GM12878 (cell line): Measurements from ENCODE around the gene LIMK1. TPM values are rescaled to one million over a fixed set of nuclear protein-coding genes. Genes with fewer than 3 reads are reported as not detected.

Experiments used
- ATAC-seq: fragments of 200-7000 bp; cut with Tn5 transposase; 3 replicates; pipeline ENCODE4 v1.9.1; 2020; ENCODE audit warnings: mild to moderate bottlenecking, moderate library complexity
- BruUV-seq: library from RNA; stranded (reverse); fragments of 400-500 nt; replicated peaks from 2 replicates; lab custom pipeline; 2021; lab: Mats Ljungman, UMichigan
- CTCF ChIA-PET: fragments of 300-600 bp; sonication (Branson Sonifier 250); formaldehyde crosslinking; extraction: SDS; loops from one replicate; lab custom pipeline; 2021; ENCODE audit warnings: inconsistent platforms; lab: Yijun Ruan, JAX
- POLR2A ChIA-PET: fragments of 350-600 bp; formaldehyde crosslinking; extraction: SDS; loops from one replicate; lab custom pipeline; 2021; ENCODE audit warnings: inconsistent platforms; lab: Charles Lee
- RAD21 ChIA-PET: fragments of 300-600 bp; sonication (Branson Sonifier 250); formaldehyde crosslinking; loops from one replicate; lab custom pipeline; 2023; ENCODE audit warnings: antibody characterized with exemption; ENCODE audit not compliant: unreplicated experiment; lab: Charles Lee
- SMC1A ChIA-PET: fragments of 300-600 bp; sonication (Branson Sonifier 250); formaldehyde crosslinking; loops from one replicate; lab custom pipeline; 2023; ENCODE audit not compliant: unreplicated experiment, uncharacterized antibody; lab: Charles Lee
- DNase-seq: peaks from one replicate; pipeline ENCODE4 v3.0.0-alpha.2; 2011; ENCODE audit warnings: low read depth, low spot score
- FAIRE-seq: peaks from 3 replicates; lab custom pipeline; 2011; peaks lifted over from hg19 to GRCh38; lab: Jason Lieb, UNC
- H2AFZ ChIP-seq: 2 replicates; pipeline ENCODE4 v1.6.0; 2011; ENCODE audit warnings: low read depth, low read length, control low read depth; ENCODE audit not compliant: control insufficient read depth
- H3K27ac ChIP-seq: 2 replicates; pipeline ENCODE4 v1.5.1; 2011; ENCODE audit warnings: control low read depth; ENCODE audit not compliant: control insufficient read depth, insufficient read depth
- H3K27me3 ChIP-seq, 2 experiments: replicated peaks in 1 of 2; 2 replicates each; pipeline versions ENCODE4 v1.6.0 to v1.6.1; 2011; ENCODE audit warnings: low read length in 1 of 2; ENCODE audit not compliant: control insufficient read depth in 2 of 2, insufficient read depth in 2 of 2
- H3K36me3 ChIP-seq, 2 experiments: 2 replicates each; pipeline ENCODE4 v1.5.1; 2011; ENCODE audit warnings: low read length in 1 of 2; ENCODE audit not compliant: control insufficient read depth in 2 of 2, insufficient read depth in 2 of 2
- H3K4me1 ChIP-seq: 2 replicates; pipeline ENCODE4 v1.6.1; 2011; ENCODE audit warnings: mild to moderate bottlenecking, low read length, moderate library complexity, mixed read lengths; ENCODE audit not compliant: control insufficient read depth, insufficient read depth
- H3K4me2 ChIP-seq: 2 replicates; pipeline ENCODE4 v1.6.0; 2011; ENCODE audit warnings: control low read depth; ENCODE audit not compliant: control insufficient read depth, insufficient read depth
- H3K4me3 ChIP-seq: fragments of 200-600 bp; sonication (generic); 2 replicates; pipeline ENCODE4 v1.5.1; 2016
- H3K79me2 ChIP-seq: 2 replicates; pipeline ENCODE4 v1.6.0; 2011; ENCODE audit warnings: low read length; ENCODE audit not compliant: control insufficient read depth, insufficient read depth
- H3K9ac ChIP-seq: 2 replicates; pipeline ENCODE4 v1.8.0; 2011; ENCODE audit warnings: low read length, control low read depth, mixed read lengths; ENCODE audit not compliant: control insufficient read depth, insufficient read depth
- H3K9me3 ChIP-seq: replicated peaks from 3 replicates; pipeline ENCODE4 v1.5.1; 2011; ENCODE audit warnings: mild to moderate bottlenecking, low read length; ENCODE audit not compliant: control insufficient read depth, insufficient read depth
- H4K20me1 ChIP-seq: 2 replicates; pipeline ENCODE4 v1.6.0; 2011; ENCODE audit not compliant: control insufficient read depth, insufficient read depth
- CTCF ChIP-seq, 3 experiments: IDR thresholded peaks in 2 of 3; conservative IDR thresholded peaks in 1 of 3; 2 replicates each; pipeline ENCODE4 v1.5.1; 2011; ENCODE audit warnings: low read depth in 3 of 3, low read length in 3 of 3, mild to moderate bottlenecking in 3 of 3, control low read depth in 2 of 3, moderate library complexity in 2 of 3, inconsistent platforms in 1 of 3, mixed read lengths in 1 of 3; ENCODE audit not compliant: control insufficient read depth in 2 of 3, insufficient read depth in 1 of 3; ENCODE audit errors: extremely low read depth in 1 of 3
- ETV6 ChIP-seq, 2 experiments: fragments of 450-650 bp in 1 of 2; IDR thresholded peaks in 1 of 2; conservative IDR thresholded peaks in 1 of 2; 2 replicates each; pipeline ENCODE4 v1.6.1; 2014; ENCODE audit warnings: antibody characterized with exemption in 1 of 2, borderline replicate concordance in 1 of 2, low read depth in 1 of 2, mild to moderate bottlenecking in 1 of 2, moderate library complexity in 1 of 2
- MEF2A ChIP-seq: IDR thresholded peaks from 2 replicates; pipeline ENCODE4 v1.6.1; 2011; ENCODE audit warnings: low read depth, mild to moderate bottlenecking, low read length, moderate library complexity; ENCODE audit not compliant: insufficient read depth
- PML ChIP-seq: IDR thresholded peaks from 2 replicates; pipeline ENCODE4 v1.6.1; 2012; ENCODE audit warnings: low read length, inconsistent platforms
- TARDBP ChIP-seq: IDR thresholded peaks from 2 replicates; pipeline ENCODE4 v1.6.1; 2016; ENCODE audit warnings: borderline replicate concordance
- ZBTB4 ChIP-seq: fragments of 450-650 bp; formaldehyde crosslinking; IDR thresholded peaks from 2 replicates; pipeline ENCODE4 v1.4.0; 2022; ENCODE audit warnings: mild to moderate bottlenecking, moderate library complexity
- WGBS: methylation state at CpG from one replicate; pipeline ENCODE4 v1.1.6; 2016; ENCODE audit warnings: low lambda C conversion rate; ENCODE audit not compliant: insufficient replicate concordance, insufficient coverage; ENCODE audit errors: missing lambda C conversion rate; 5-methylcytosine and 5-hydroxymethylcytosine counted together
- in situ Hi-C: fragments of 300-500 bp; cut with MboI; formaldehyde crosslinking; loops from 9 replicates; pipeline ENCODE4 v1.14.3; 2018; ENCODE audit warnings: mixed read lengths
- intact Hi-C: fragments of 100-400 bp; cut with micrococcal nuclease; formaldehyde crosslinking; loops from one replicate; pipeline ENCODE4 v1.14.2; 2022; ENCODE audit not compliant: unreplicated experiment
- polyA plus RNA-seq, 11 experiments: library from polyadenylated mRNA; depleted of rRNA in 4 of 11; unstranded in 6 of 11; stranded (reverse) in 5 of 11; fragments of >200 nt; fragmentation: Nextera tagmentation in 4 of 11; fragmentation: Illumina TruSeq in 1 of 11; extraction: Ambion mirVana in 4 of 11; extraction: Trizol in 1 of 11; gene quantifications; 1 replicate in 1 of 11; 2 replicates in 10 of 11; pipeline versions ENCODE4 v1.2.1 to v1.2.3, GENCODE V29; 2011 to 2016; ENCODE audit warnings: inconsistent platforms in 2 of 11, missing spikeins in 2 of 11, low read depth in 1 of 11
- total RNA-seq, 4 experiments: library from RNA; depleted of rRNA in 3 of 4; stranded (reverse); fragments of >200 nt in 3 of 4; fragmentation: Illumina TruSeq in 1 of 4; extraction: Trizol in 1 of 4; gene quantifications; 2 replicates each; pipeline versions ENCODE4 v1.2.1 to v1.2.3, GENCODE V29; 2013 to 2021
- TF ChIP-seq, protein P1 (sequence below): fragments of 450-650 bp; IDR thresholded peaks from 2 replicates; pipeline ENCODE4 v1.6.1; 2017; ENCODE audit warnings: mild to moderate bottlenecking
- TF ChIP-seq, protein P2 (sequence below): fragments of 450-650 bp; IDR thresholded peaks from 2 replicates; pipeline ENCODE4 v1.6.1; 2016; ENCODE audit warnings: mild to moderate bottlenecking

The LIMK1 gene
- total and polyA plus RNA-seq, 10 of the 15 experiments (the other 5 are each of a cell fraction or from before 2014, with no cell fraction given): 0.71 to 59.4 (median 28.8) TPM

DNA sequence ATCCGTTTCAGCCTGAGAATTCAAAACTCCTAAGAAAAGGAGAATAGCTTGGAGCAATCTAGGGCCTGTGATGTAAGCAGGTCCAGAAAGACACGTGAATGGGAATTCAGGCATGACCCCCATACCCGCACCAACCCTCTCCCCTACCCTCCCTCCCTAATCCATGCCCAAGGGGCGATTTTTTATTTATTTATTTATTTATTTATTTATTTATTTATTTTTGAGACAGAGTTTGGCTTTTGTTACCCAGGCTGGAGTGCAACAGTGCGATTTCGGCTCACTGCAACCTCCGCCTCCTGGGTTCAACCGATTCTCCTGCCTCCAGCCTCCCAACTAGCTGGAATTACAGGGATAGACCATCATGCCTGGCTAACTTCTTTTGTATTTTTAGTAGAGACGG, 74.0 kb downstream of the LIMK1 start (continued):
- TF ChIP-seq ZBTB4 (CRISPR knock-in tag) (no peak), TARDBP (no peak), PML (no peak)

GRCh38 chr7:74164985-74165456, 81.4 kb downstream of the LIMK1 start:
- Histone ChIP-seq H3K36me3 (no peaks in the 10 kb centered on the region), H2AFZ (no peak overlapping the region), H3K9ac (no peak overlapping the region), H3K27me3 (no peaks in the 10 kb centered on the region), H3K79me2 (no peaks in the 10 kb centered on the region), H3K4me1 (no peaks in the 10 kb centered on the region), H3K9me3 (no peaks in the 10 kb centered on the region), H3K27ac (no peak overlapping the region), H3K4me3 (no peak overlapping the region), H3K4me2 (no peak overlapping the region), H4K20me1 (no peaks in the 10 kb centered on the region)
- POLR2A ChIA-PET: no interaction called here
- ATAC-seq: no peak
- intact Hi-C loops (no loop called here), in situ Hi-C loops (no loop called here)
- WGBS: 15% methylated on average over 7 of the region's 7 CpGs
- no peak for DNase-seq
- TF ChIP-seq CTCF (IDR thresholded peaks at IDR 0.05 in 2 of 3, conservative IDR thresholded peaks at IDR 0.05 in 1 of 3; ENCODE audit: control insufficient read depth in 2 of 3, extremely low read depth in 1 of 3, insufficient read depth in 1 of 3, low read depth in 3 of 3, low read length in 3 of 3): 0 out of 6 replicates have a peak, but pooled peaks of 1 of the 3 experiments have one; percentile 4
- TF ChIP-seq MEF2A: no peak
- TF ChIP-seq, protein P1, sequence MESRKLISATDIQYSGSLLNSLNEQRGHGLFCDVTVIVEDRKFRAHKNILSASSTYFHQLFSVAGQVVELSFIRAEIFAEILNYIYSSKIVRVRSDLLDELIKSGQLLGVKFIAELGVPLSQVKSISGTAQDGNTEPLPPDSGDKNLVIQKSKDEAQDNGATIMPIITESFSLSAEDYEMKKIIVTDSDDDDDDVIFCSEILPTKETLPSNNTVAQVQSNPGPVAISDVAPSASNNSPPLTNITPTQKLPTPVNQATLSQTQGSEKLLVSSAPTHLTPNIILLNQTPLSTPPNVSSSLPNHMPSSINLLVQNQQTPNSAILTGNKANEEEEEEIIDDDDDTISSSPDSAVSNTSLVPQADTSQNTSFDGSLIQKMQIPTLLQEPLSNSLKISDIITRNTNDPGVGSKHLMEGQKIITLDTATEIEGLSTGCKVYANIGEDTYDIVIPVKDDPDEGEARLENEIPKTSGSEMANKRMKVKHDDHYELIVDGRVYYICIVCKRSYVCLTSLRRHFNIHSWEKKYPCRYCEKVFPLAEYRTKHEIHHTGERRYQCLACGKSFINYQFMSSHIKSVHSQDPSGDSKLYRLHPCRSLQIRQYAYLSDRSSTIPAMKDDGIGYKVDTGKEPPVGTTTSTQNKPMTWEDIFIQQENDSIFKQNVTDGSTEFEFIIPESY: no peak
- TF ChIP-seq, protein P2, sequence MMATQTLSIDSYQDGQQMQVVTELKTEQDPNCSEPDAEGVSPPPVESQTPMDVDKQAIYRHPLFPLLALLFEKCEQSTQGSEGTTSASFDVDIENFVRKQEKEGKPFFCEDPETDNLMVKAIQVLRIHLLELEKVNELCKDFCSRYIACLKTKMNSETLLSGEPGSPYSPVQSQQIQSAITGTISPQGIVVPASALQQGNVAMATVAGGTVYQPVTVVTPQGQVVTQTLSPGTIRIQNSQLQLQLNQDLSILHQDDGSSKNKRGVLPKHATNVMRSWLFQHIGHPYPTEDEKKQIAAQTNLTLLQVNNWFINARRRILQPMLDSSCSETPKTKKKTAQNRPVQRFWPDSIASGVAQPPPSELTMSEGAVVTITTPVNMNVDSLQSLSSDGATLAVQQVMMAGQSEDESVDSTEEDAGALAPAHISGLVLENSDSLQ: 0 out of 2 replicates have a peak, but pooled peaks have one; percentile 17
- no peak for TF ChIP-seq ETV6 (conservative IDR thresholded peaks at IDR 0.05 in 1 of 2, IDR thresholded peaks at IDR 0.05 in 1 of 2; ENCODE audit: borderline replicate concordance in 1 of 2, low read depth in 1 of 2)
- RAD21 ChIA-PET: interaction anchor here (0.6 to 1.0 kb wide), 2 partner anchors 9 to 42 kb away, joined by 3 read pairs; partner anchors contain the start of gene EIF4H
- SMC1A ChIA-PET: interaction anchor here (1.0 to 1.3 kb wide), 2 partner anchors 66 to 95 kb away, joined by 3 to 4 read pairs; no protein-coding TSS in a partner anchor
- no peak for FAIRE-seq
- BruUV-seq: no TSS peak
- CTCF ChIA-PET: interaction anchor here (1.3 to 1.5 kb wide), 3 partner anchors 8 to 100 kb away, joined by 3 to 5 read pairs (median 3); no protein-coding TSS in a partner anchor
